Neuronal stem cell (in vitro differentiated cells): ENCODE measurements around the gene EMB.
"Not testable (repeated sequence)": the region's sequence is repeated elsewhere in the genome, so short reads cannot be mapped to it uniquely, and the experiment has no call there.

ENCODE experiments used
- DNase-seq: peaks from one replicate; pipeline ENCODE4 v3.0.0-alpha.2; 2013; ENCODE audit warnings: low spot score
- H2AFZ ChIP-seq: one replicate; pipeline ENCODE4 v1.6.1; 2013; ENCODE audit warnings: mild to moderate bottlenecking, low read length, inconsistent platforms
- H2AK5ac ChIP-seq: 2 replicates; pipeline ENCODE4 v1.6.1; 2013; ENCODE audit warnings: low read depth, mild to moderate bottlenecking, inconsistent platforms, low read length, moderate library complexity, mixed read lengths
- H2BK120ac ChIP-seq: 2 replicates; pipeline ENCODE4 v1.6.1; 2013; ENCODE audit warnings: low read depth, mild to moderate bottlenecking, inconsistent platforms, low read length, moderate library complexity, mixed read lengths
- H2BK12ac ChIP-seq: one replicate; pipeline ENCODE4 v1.6.1; 2013; ENCODE audit warnings: low read length, inconsistent platforms
- H2BK15ac ChIP-seq: 2 replicates; pipeline ENCODE4 v1.6.1; 2013; ENCODE audit warnings: mild to moderate bottlenecking, low read length, inconsistent platforms, mixed read lengths
- H2BK5ac ChIP-seq: one replicate; pipeline ENCODE4 v1.6.1; 2013; ENCODE audit warnings: inconsistent platforms, mild to moderate bottlenecking, low read length, moderate library complexity
- H3K14ac ChIP-seq: one replicate; pipeline ENCODE4 v1.6.1; 2013; ENCODE audit warnings: low read length, inconsistent platforms
- H3K18ac ChIP-seq: 2 replicates; pipeline ENCODE4 v1.6.1; 2013; ENCODE audit warnings: low read length, inconsistent platforms
- H3K23ac ChIP-seq: 2 replicates; pipeline ENCODE4 v1.6.1; 2013; ENCODE audit warnings: low read depth, mild to moderate bottlenecking, mixed read lengths, low read length, inconsistent platforms; ENCODE audit not compliant: poor library complexity
- H3K27ac ChIP-seq: replicated peaks from 3 replicates; pipeline ENCODE4 v1.5.1; 2013; ENCODE audit warnings: low read length, inconsistent platforms
- H3K27me3 ChIP-seq, 3 experiments: 2 replicates each; pipeline ENCODE4 v1.6.1; 2013; ENCODE audit warnings: low read length in 3 of 3, mild to moderate bottlenecking in 2 of 3, inconsistent platforms in 1 of 3, low read depth in 1 of 3, mixed read lengths in 1 of 3, moderate library complexity in 1 of 3; ENCODE audit not compliant: control insufficient read depth in 3 of 3, insufficient read depth in 3 of 3
- H3K36me3 ChIP-seq, 2 donors: replicated peaks in 1 of 2; 2 replicates each; pipeline ENCODE4 v1.6.1; 2013; ENCODE audit warnings: low read length in 2 of 2; ENCODE audit not compliant: control insufficient read depth in 2 of 2, insufficient read depth in 2 of 2
- H3K4ac ChIP-seq: 2 replicates; pipeline ENCODE4 v1.6.1; 2013; ENCODE audit warnings: inconsistent platforms, mild to moderate bottlenecking, low read length, moderate library complexity
- H3K4me1 ChIP-seq, 2 donors: 1 replicate in 1 of 2; 2 replicates in 1 of 2; pipeline ENCODE4 v1.6.1; 2013; ENCODE audit warnings: low read length in 2 of 2, low read depth in 1 of 2; ENCODE audit not compliant: control insufficient read depth in 2 of 2, insufficient read depth in 1 of 2
- H3K4me2 ChIP-seq: one replicate; pipeline ENCODE4 v1.6.1; 2013; ENCODE audit warnings: mild to moderate bottlenecking, low read length, inconsistent platforms; ENCODE audit not compliant: insufficient read depth, poor library complexity, severe bottlenecking
- H3K4me3 ChIP-seq, 2 donors: 2 replicates each; pipeline ENCODE4 v1.5.1; 2013; ENCODE audit warnings: low read length in 2 of 2, mild to moderate bottlenecking in 2 of 2, inconsistent platforms in 1 of 2, moderate library complexity in 1 of 2
- H3K79me1 ChIP-seq: one replicate; pipeline ENCODE4 v1.6.1; 2013; ENCODE audit warnings: low read depth, mild to moderate bottlenecking, inconsistent platforms, low read length, moderate library complexity
- H3K9ac ChIP-seq: one replicate; pipeline ENCODE4 v1.6.1; 2013; ENCODE audit warnings: mild to moderate bottlenecking, low read depth, low read length, inconsistent platforms; ENCODE audit not compliant: poor library complexity
- H3K9me3 ChIP-seq, 2 donors: replicated peaks in 1 of 2; 2 replicates each; pipeline versions ENCODE3 to v1.6.1; 2013; ENCODE audit warnings: low read length in 2 of 2, mild to moderate bottlenecking in 2 of 2, inconsistent platforms in 1 of 2, low read depth in 1 of 2, mixed read lengths in 1 of 2, moderate library complexity in 1 of 2; ENCODE audit not compliant: control insufficient read depth in 2 of 2, insufficient read depth in 1 of 2
- H4K8ac ChIP-seq: one replicate; pipeline ENCODE4 v1.6.1; 2013; ENCODE audit warnings: low read depth, mild to moderate bottlenecking, inconsistent platforms, low read length, moderate library complexity
- H4K91ac ChIP-seq: one replicate; pipeline ENCODE4 v1.6.1; 2013; ENCODE audit warnings: low read length, low read depth, mild to moderate bottlenecking, inconsistent platforms; ENCODE audit not compliant: poor library complexity
- whole genome bisulfite sequencing, 2 donors: extraction: QIAGEN DNeasy Blood & Tissue Kit; methylation state at CpG; one replicate each; pipeline ENCODE4 v1.1.7; 2013; ENCODE audit warnings: missing lambda C conversion rate in 2 of 2, mixed read lengths in 1 of 2; ENCODE audit not compliant: insufficient read length in 2 of 2, insufficient replicate concordance in 1 of 2; ENCODE audit errors: extremely low coverage in 2 of 2; 5-methylcytosine and 5-hydroxymethylcytosine counted together

EMB gene

DNA sequence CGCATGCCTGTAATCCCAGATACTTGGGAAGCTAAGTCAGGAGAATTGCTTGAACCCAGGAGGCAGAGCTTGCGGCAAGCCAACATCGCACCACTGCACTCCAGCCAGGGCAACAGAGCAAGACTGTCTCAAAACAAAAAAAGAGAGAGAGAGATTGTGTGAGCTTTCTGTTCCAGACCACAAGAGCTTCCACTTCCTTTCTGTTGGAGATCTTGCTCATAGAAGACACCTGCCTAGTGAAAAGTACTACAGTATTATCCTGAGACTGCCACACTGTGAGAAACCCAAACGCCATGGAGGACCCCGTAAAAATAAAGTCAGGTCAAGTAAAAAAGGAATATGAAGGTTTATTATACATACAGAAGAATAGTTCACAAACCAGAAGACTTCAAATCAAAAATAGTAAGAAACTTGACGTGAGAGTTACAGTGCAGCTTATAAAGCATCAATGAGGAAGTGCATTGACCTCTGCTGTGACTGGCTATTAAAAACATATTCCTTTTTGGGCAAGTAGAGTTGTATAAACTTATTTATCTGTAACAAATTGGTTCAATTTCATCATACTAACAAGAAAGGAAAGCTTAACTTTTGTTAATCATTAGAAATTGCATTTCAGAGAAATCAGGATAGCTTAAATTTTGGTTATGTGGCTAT, 4.3 kb upstream of the EMB start:
- no peak overlapping the region for H3K4me2 ChIP-seq
- no peak overlapping the region for H3K23ac ChIP-seq
- no peaks in the 10 kb centered on the region for H3K36me3 ChIP-seq
- no peak overlapping the region for H2BK120ac ChIP-seq
- no peak overlapping the region for H2BK15ac ChIP-seq
- WGBS, 2 donors: no CpG with 5 or more reads among the region's 6 CpGs
- H2BK5ac ChIP-seq: no peak overlapping the region
- no peak overlapping the region for H3K9ac ChIP-seq
- H2BK12ac ChIP-seq: no peak overlapping the region
- H3K14ac ChIP-seq: no peak overlapping the region
- H4K91ac ChIP-seq: no peak overlapping the region
- H3K9me3 ChIP-seq: no peaks in the 10 kb centered on the region
- no peak for DNase-seq
- H3K27ac ChIP-seq: no peak overlapping the region
- H3K4me3 ChIP-seq: no peak overlapping the region
- peaks cover 4% of the 10 kb centered on the region for H3K79me1 ChIP-seq
- no peak overlapping the region for H2AFZ ChIP-seq
- H3K4me1 ChIP-seq: no peaks in the 10 kb centered on the region
- H2AK5ac ChIP-seq: no peak overlapping the region
- no peak overlapping the region for H3K4ac ChIP-seq
- no peak overlapping the region for H3K18ac ChIP-seq
- peaks cover 0 to 13% (median 0%) of the 10 kb centered on the region in 3 experiments for H3K27me3 ChIP-seq
- H4K8ac ChIP-seq: no peak overlapping the region

DNA sequence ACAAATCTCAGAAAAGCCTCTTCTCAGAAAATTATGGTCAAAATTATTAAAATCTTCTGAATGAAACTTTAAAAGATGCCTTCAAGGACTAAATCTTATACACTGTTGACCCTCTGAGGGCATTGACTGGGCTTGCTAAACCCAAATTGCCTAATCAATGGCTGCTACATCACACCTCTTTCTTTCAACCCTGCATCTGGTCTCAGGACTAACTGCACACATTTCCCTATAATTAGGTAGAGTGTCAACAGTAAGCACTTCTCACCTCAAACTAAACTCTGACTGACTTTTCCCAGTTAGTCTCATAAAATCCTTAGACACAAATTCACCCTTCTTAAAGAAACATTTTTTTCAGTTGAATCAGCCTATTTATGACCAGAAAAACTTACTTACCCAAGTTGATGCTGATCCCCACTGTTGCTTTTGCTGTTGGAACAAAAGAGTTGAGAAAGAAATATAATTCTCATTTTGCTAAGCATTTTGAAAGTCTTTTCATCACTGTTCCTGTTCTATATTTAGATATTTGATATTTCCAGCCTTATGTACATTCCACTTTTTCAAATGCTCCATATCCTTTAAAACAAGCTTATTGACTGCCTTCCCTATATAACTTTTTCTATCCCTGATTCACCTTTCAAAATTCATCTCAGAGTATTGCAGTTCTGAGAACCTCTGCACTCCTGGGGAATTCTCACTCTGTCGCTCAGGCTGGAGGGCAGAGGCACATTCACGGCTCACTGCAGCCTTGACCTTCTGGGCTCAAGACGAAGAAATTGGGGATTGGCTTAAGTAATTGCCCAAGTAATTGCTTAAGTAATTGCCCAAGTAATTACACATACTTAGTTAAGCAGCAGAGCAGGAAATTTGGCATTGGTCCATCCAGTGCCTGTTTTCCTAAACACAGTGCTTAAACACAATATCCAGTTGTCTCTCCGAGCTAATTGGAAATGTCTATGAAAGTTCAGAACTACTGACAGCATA, 1.8 kb upstream of the EMB start:
- not testable (repeated sequence) for H3K23ac ChIP-seq, H3K4me3 ChIP-seq, H3K36me3 ChIP-seq, H3K27ac ChIP-seq, H3K4me1 ChIP-seq, H2AFZ ChIP-seq, DNase-seq, H2AK5ac ChIP-seq, H4K91ac ChIP-seq, H3K9me3 ChIP-seq, H2BK5ac ChIP-seq, H3K79me1 ChIP-seq, H4K8ac ChIP-seq, H3K9ac ChIP-seq, H3K14ac ChIP-seq, H3K18ac ChIP-seq, H2BK120ac ChIP-seq, H3K4ac ChIP-seq, H2BK12ac ChIP-seq, H2BK15ac ChIP-seq, H3K4me2 ChIP-seq
- no CpG with 5 or more reads among the region's 4 CpGs for WGBS, 2 donors
- peaks cover 0 to 13% (median 0%) of the 10 kb centered on the region in 3 experiments for H3K27me3 ChIP-seq

DNA sequence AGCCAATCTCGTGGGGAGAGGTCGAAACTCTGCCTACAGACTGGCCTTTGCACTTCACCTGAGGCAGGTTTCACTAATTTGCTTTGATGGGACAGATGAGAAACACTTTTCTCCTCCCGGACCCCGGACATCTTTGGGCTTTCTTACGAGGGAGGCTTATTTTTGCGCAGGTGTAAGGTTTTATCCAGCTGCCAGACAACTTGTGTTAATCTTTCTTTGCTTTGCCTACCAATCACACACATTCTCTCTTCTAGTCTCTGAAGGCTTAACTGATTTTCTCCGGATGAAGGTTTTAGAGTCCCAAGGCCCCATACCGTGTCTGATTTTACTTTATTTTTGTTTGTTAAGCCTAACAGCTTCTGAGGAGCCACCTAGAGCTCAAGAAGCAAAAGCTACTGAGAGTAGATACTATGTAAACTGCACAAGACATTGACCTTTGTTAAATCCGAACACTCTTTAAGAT, 436 bp upstream of the EMB start:
- Histone ChIP-seq H2BK12ac (no peak overlapping the region), H2AK5ac (no peak overlapping the region), H3K4me3 (peak overlapping the region; percentile 51 to 97), H3K36me3 (no peaks in the 10 kb centered on the region), H2BK15ac (no peak overlapping the region), H3K27ac (no peak overlapping the region), H3K9ac (peak overlapping the region; percentile 63), H2BK5ac (no peak overlapping the region), H3K79me1 (peaks cover 4% of the 10 kb centered on the region), H3K4me1 (no peaks in the 10 kb centered on the region), H3K27me3 (peaks cover 0 to 13% (median 0%) of the 10 kb centered on the region in 3 experiments), H3K9me3 (no peaks in the 10 kb centered on the region), H3K14ac (no peak overlapping the region), H3K4me2 (peak overlapping the region; percentile 78), H4K91ac (no peak overlapping the region), H3K23ac (peak overlapping the region; percentile 73), H4K8ac (no peak overlapping the region), H3K4ac (no peak overlapping the region), H2AFZ (peak overlapping the region; percentile 95), H2BK120ac (no peak overlapping the region), H3K18ac (peak overlapping the region; percentile 70)
- no peak for DNase-seq
- no CpG with 5 or more reads among the region's 9 CpGs for WGBS, 2 donors

DNA sequence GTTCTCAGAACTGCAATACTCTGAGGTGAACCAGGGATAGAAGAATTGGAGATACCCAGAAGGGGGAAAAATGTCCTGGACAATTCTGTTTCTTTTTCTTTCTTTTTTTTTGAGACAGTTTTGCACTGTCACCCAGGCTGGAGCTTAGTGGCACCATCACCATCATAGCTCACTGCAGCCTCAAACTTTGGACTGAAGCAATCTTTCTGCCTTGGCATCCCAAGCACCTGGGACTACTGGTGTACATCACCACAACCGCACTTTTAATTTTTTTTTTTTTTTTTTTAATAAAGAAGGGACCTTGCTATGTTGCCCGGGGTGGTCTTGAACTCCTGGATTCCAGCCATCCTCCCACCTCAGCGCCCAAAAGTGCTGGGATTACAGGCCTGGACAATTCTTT, 1.9 kb downstream of the EMB start:
- Histone ChIP-seq H3K36me3 (no peaks in the 10 kb centered on the region), H2BK12ac (no peak overlapping the region), H3K9ac (no peak overlapping the region), H2AK5ac (no peak overlapping the region), H3K4me2 (no peak overlapping the region), H3K14ac (no peak overlapping the region), H3K27me3 (peaks cover 0 to 9% (median 0%) of the 10 kb centered on the region in 3 experiments), H4K8ac (no peak overlapping the region), H2AFZ (no peak overlapping the region), H3K79me1 (peaks cover 4% of the 10 kb centered on the region), H3K23ac (no peak overlapping the region), H3K9me3 (no peaks in the 10 kb centered on the region), H2BK5ac (no peak overlapping the region), H2BK120ac (no peak overlapping the region), H4K91ac (no peak overlapping the region), H3K4ac (no peak overlapping the region), H3K4me1 (no peaks in the 10 kb centered on the region), H2BK15ac (no peak overlapping the region), H3K27ac (no peak overlapping the region), H3K18ac (no peak overlapping the region), H3K4me3 (no peak overlapping the region)
- whole genome bisulfite sequencing, 2 donors: no CpG with 5 or more reads among the region's 3 CpGs
- no peak for DNase-seq
